ENCODE data around the gene SLC43A3. TPM values are rescaled to one million over a fixed set of nuclear protein-coding genes. Genes with fewer than 3 reads are reported as not detected.

The SLC43A3 gene
- total RNA-seq, 2 donors from 2014 or later = 10.6 to 13.8 TPM

GRCh38 chr11:57468276-57468675 is 41.4 kb upstream of the SLC43A3 start:
- Mint-ChIP-seq H3K27ac (no peak overlapping the region), H3K9me3 (no peaks in the 10 kb centered on the region), H3K4me1 (peaks cover 11% of the 10 kb centered on the region), H3K36me3 (ENCODE audit: low read depth) (no peaks in the 10 kb centered on the region), H3K27me3 (ENCODE audit: insufficient read depth) (peaks cover 81% of the 10 kb centered on the region), H3K4me3 (no peak overlapping the region)
- Histone ChIP-seq H3K36me3 (ENCODE audit: control insufficient read depth, insufficient read depth, low read length) (no peaks in the 10 kb centered on the region), H3K27me3 (ENCODE audit: control insufficient read depth, insufficient read depth, low read length, poor library complexity, severe bottlenecking) (peaks cover 85% of the 10 kb centered on the region), H3K9ac (ENCODE audit: extremely low read depth, low read length, poor library complexity, severe bottlenecking) (no peak overlapping the region), H3K4me1 (ENCODE audit: control insufficient read depth, insufficient read depth, low read length) (peaks cover 3% of the 10 kb centered on the region), H3K9me3 (ENCODE audit: control insufficient read depth, low read length) (no peaks in the 10 kb centered on the region), H3K4me3 (ENCODE audit: low read length) (no peak overlapping the region), H3K27ac (ENCODE audit: low read depth, low read length) (no peak overlapping the region)
- no peak for TF ChIP-seq CTCF (conservative IDR thresholded peaks at IDR 0.05)
- no peak for DNase-seq
- WGBS, 2 experiments (ENCODE audit: insufficient coverage in 1 of 2, insufficient read length in 1 of 2) = 71 to 88% methylated on average over 4 of the region's 4 CpGs

- peak; percentile 61 for DNase-seq
- WGBS, 2 experiments (ENCODE audit: insufficient coverage in 1 of 2, insufficient read length in 1 of 2) = 77 to 83% methylated on average over 18 to 23 of the region's 23 CpGs
- Mint-ChIP-seq H3K4me3 (no peak overlapping the region), H3K27ac (no peak overlapping the region), H3K4me1 (peaks cover 11% of the 10 kb centered on the region), H3K36me3 (ENCODE audit: low read depth) (no peaks in the 10 kb centered on the region), H3K27me3 (ENCODE audit: insufficient read depth) (peaks cover 81% of the 10 kb centered on the region), H3K9me3 (no peaks in the 10 kb centered on the region)
- Histone ChIP-seq H3K4me3 (ENCODE audit: low read length) (no peak overlapping the region), H3K27ac (ENCODE audit: low read depth, low read length) (no peak overlapping the region), H3K9ac (ENCODE audit: extremely low read depth, low read length, poor library complexity, severe bottlenecking) (no peak overlapping the region), H3K9me3 (ENCODE audit: control insufficient read depth, low read length) (no peaks in the 10 kb centered on the region), H3K4me1 (ENCODE audit: control insufficient read depth, insufficient read depth, low read length) (peaks cover 3% of the 10 kb centered on the region), H3K36me3 (ENCODE audit: control insufficient read depth, insufficient read depth, low read length) (no peaks in the 10 kb centered on the region), H3K27me3 (ENCODE audit: control insufficient read depth, insufficient read depth, low read length, poor library complexity, severe bottlenecking) (peaks cover 85% of the 10 kb centered on the region)
- no peak for TF ChIP-seq CTCF (conservative IDR thresholded peaks at IDR 0.05)
These were observed 40.7 kb upstream of the SLC43A3 start for GRCh38 chr11:57467508-57468157.

GRCh38 chr11:57466680-57467079 is 39.8 kb upstream of the SLC43A3 start:
- peaks cover 3% of the 10 kb centered on the region for H3K4me1 ChIP-seq (ENCODE audit: control insufficient read depth, insufficient read depth, low read length)
- WGBS, 2 experiments (ENCODE audit: insufficient coverage in 1 of 2, insufficient read length in 1 of 2) = 85 to 93% methylated on average over 4 of the region's 4 CpGs
- H3K36me3 ChIP-seq (ENCODE audit: control insufficient read depth, insufficient read depth, low read length) = no peaks in the 10 kb centered on the region
- Mint-ChIP-seq H3K27me3 (ENCODE audit: insufficient read depth) (peaks cover 81% of the 10 kb centered on the region), H3K4me1 (peaks cover 11% of the 10 kb centered on the region), H3K36me3 (ENCODE audit: low read depth) (no peaks in the 10 kb centered on the region), H3K9me3 (no peaks in the 10 kb centered on the region), H3K27ac (no peak overlapping the region), H3K4me3 (no peak overlapping the region)
- no peak overlapping the region for H3K27ac ChIP-seq (ENCODE audit: low read depth, low read length)
- DNase-seq = no peak
- TF ChIP-seq CTCF (conservative IDR thresholded peaks at IDR 0.05) = no peak
- H3K27me3 ChIP-seq (ENCODE audit: control insufficient read depth, insufficient read depth, low read length, poor library complexity, severe bottlenecking) = peaks cover 91% of the 10 kb centered on the region
- H3K9ac ChIP-seq (ENCODE audit: extremely low read depth, low read length, poor library complexity, severe bottlenecking) = no peak overlapping the region
- H3K9me3 ChIP-seq (ENCODE audit: control insufficient read depth, low read length) = no peaks in the 10 kb centered on the region
- H3K4me3 ChIP-seq (ENCODE audit: low read length) = no peak overlapping the region
